ENCODE results near the gene CYB561D1.

The CYB561D1 gene

DNA sequence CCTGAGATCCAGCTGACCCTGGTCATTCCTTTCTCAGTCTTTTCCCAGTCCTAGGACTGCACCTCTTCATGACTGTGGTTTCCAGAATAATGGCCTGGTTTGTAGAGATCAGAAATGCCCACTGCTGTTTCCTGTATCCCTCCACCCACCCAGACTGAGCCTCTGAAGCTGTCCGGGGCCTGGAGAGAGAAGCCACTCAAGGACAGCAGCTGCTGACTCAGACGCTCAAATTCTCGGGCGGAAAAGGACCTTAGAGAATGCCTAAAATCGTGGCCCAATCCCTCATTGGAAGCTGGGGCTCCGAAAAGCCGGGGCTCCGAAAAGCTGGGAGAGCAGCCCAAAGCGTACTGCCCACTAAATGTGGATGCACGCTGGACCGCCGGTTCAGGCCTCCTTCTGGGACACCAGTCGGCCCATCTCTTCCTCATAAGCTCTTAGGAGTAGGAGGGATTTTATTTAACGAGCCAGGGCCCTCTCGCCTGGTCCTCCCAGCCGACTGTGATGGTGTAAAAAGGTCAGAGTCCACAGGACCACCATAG is 38.0 kb downstream of the CYB561D1 start:
- DNase-seq: no peak

GRCh38 chr1:109532365-109533136 is 38.7 kb downstream of the CYB561D1 start:
- peak; percentile 79 for DNase-seq

GRCh38 chr1:109534307-109534858 is 40.5 kb downstream of the CYB561D1 start:
- no peak for DNase-seq

GRCh38 chr1:109535481-109535880 is 41.6 kb downstream of the CYB561D1 start:
- no peak for DNase-seq

DNA sequence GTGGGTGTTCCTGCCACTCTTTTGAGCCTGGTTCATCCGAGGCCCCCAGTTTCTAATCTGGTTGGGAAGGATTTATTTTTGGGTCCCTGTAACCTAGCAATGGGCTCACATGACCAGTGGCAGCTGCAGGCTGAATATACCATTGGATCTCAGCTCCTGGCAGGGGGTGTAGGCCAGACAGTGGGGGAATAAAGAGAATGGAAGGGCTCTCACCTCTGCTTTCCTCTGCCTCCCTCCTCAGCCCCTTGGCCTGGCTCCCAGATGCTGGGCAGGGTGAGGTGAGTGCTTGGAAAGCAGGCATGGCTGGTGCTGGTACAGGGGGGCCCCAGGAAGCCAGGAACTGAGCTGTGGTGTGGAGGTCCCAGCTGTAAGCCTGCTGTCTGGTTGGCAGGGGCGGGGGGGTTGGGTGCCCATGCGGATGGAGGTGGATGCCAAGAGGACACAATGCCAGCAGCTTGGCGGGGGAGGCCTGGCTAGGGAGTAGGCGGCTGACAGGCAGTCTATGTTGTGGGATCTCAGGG is 42.1 kb downstream of the CYB561D1 start:
- DNase-seq: no peak

GRCh38 chr1:109537450-109538178 is 43.7 kb downstream of the CYB561D1 start:
- no peak for DNase-seq

DNA sequence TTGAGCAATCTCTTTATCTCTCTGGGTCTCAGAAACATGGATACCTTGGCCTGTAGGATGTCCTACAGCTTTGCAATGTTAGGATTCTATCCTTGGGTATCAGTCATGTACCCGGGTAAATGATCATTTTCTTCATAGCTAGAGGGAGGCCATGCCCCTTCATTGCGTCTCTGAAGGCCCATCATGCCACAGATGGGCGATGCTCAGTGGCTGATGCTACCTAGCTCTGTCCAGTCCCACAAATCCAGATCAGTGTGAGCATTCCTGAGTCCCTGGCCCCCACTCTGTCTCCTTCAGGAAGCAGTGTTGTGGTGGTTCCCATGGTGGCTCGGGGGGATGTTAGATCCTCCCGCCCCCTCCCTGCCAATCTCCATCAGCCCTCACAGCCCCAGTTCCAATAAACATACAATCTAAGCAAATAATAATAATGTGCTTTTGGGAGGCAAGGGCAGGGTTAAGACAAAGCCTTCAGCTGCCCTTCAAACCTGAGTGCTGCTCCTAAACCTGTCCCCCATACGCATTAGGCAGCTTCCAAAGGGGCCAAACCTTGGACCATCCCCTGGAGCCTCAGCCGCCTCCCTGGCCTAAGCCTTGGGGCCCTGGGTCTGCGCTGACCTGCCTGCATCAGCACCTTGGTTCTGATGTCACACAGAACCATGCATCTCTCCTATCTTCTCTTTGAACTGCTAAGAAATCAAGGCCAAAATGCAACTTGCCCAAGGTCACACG is 45.1 kb downstream of the CYB561D1 start:
- DNase-seq: no peak

GRCh38 chr1:109539676-109540075 is 45.8 kb downstream of the CYB561D1 start, which contains the start of gene GPR61:
Gene GPR61 (plus strand): TSS chr1:109539872. CDS start chr1:109543023, 3,151 bp downstream.
- DNase-seq: no peak

DNA sequence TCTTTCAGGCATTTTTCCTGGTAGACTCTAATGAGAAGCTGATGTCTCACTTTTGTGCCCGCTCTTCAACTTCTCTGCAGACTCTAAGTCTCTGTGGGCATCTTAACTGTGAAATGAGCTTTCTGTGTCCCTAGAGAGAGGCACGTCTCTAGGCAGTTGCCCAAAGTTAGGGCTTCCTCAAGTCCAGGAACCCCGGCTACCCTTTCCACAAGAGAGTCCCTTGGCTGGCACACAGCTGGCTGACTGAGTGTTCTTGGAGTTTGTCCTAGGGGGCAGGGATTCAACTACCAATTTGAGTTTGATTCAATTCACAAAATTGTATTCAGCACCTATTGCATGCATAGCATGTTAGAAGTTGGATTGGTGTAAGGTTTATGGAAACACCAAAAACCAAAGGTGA is 47.2 kb downstream of the CYB561D1 start:
- DNase-seq: no peak

GRCh38 chr1:109542657-109543056 is 48.8 kb downstream of the CYB561D1 start:
- no peak for DNase-seq

GRCh38 chr1:109543283-109543987 is 49.5 kb downstream of the CYB561D1 start:
- no peak for DNase-seq

DNA sequence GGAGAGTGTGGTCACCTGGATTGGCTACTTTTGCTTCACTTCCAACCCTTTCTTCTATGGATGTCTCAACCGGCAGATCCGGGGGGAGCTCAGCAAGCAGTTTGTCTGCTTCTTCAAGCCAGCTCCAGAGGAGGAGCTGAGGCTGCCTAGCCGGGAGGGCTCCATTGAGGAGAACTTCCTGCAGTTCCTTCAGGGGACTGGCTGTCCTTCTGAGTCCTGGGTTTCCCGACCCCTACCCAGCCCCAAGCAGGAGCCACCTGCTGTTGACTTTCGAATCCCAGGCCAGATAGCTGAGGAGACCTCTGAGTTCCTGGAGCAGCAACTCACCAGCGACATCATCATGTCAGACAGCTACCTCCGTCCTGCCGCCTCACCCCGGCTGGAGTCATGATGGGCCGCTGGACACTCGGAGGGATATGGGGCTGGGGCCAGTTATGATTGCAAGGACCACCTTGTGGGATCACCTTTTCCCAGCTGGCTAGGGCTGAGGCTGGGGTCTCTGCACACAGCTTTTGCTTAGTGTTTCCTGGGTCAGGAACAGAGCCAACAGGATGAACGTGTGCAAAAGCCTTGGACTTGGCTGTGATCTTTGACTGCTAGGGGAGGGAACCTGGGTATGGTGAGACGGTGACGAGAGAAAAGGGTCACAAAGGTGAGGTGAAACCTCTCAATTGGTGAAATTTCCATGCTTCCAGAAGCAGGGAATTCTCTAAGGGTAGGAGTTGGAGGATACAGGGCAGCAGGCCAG is 50.3 kb downstream of the CYB561D1 start:
- no peak for DNase-seq

DNA sequence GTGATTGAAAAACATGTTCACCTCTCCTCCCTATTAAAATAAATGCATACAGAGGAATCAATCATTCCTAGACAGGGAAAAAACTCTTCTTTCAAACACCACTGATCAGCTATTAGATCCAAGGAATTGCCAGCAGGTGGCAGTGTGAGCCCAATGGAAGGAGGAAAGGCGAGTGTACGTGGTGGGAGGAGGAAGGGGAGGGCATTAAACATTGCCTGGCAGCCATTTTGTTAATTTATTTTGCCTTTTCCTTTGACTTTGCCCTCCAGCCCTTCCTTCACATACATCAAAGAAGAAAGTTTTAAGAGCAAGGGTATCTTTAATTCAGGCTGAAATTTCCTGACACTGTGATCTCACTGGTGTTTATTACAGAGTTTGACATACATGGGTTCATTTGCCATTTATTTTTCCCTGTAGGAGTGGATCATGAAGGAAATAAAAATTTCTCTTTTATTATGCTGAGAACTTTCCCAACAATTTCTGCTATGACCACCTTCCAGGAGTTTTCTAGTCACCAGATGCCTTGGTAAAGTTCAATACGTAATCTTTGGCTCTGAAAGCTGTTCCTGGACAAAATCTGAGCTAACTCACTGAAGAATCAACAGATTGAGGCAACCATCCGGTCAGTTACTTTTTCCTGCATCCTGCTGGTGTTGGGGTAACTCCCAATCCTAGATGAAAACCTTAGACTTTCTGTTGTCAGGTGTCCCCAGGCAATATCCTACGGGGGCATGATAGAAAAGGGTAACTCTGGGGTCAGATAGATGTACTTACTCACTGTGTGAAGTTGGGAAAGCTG is 52.6 kb downstream of the CYB561D1 start:
- DNase-seq: peak; percentile 83

- peak; percentile 11 for DNase-seq
Observed at GRCh38 chr1:109547463-109548320, 53.8 kb downstream of the CYB561D1 start.

DNA sequence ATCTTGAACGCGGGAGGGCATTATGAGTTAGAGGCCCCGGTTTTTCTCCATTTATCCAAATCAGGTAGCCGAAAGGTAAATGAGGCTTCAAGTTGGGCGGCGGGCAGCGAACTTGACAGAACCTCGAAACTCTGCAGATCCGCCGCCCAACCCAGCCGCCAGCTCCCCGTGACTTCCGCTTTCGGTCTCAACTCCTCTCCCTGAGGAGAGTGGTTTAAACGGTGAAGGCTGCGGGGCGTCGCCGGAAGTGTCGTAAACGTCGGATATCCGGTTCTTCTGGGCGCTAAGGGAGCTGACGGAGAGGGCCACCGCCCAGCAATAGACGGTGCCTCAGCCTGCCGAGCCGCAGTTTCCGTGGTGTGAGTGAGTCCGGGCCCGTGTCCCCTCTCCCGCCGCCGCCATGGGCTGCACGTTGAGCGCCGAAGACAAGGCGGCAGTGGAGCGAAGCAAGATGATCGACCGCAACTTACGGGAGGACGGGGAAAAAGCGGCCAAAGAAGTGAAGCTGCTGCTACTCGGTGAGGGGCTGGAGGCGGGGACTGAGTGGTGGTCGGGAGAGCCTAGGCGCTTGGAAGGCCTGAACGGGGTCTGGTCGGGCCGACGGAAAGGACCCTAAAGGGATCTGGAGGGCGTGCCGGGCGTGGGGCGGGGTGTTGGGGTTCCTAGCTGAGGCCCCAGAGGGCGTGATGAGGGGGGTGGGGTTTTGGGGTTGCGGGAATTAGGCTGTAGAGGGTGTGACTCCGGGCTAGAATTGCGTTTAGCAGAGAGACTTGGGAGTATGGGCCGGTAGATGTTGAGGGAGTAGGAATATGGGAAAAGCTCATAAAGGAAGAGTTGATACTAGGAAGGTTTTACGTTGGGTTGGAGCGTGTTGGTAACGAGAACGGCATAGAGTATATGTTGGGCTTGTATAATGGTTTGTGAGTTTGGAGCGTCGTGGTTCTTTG is 54.7 kb downstream of the CYB561D1 start, which contains the start of gene GNAI3:
Gene GNAI3 (plus strand): TSS at position 295 of the 947 bp plus-strand sequence. CDS start 106 bp downstream, at position 401.
- peak; percentile 95 for DNase-seq

All from HCEC 1CT (cell line).